Body of pancreas (tissue), 4 donors: ENCODE data around the gene CACNA1F.

ENCODE experiments used
- POLR2A ChIP-seq, 3 donors: fragments of 450-650 bp; IDR thresholded peaks; one replicate each; pipeline ENCODE4 v1.6.1; 2016; ENCODE audit warnings: antibody characterized with exemption in 3 of 3, mild to moderate bottlenecking in 2 of 3
- TF ChIP-seq, protein P1 (sequence below), 7 experiments: fragments of 450-650 bp in 4 of 7; fragments of 200-600 bp in 3 of 7; sonication (generic) in 3 of 7; IDR thresholded peaks; one replicate each; pipeline ENCODE4 v1.5.1; 2016 to 2019; ENCODE audit warnings: antibody characterized with exemption in 7 of 7

DNA sequence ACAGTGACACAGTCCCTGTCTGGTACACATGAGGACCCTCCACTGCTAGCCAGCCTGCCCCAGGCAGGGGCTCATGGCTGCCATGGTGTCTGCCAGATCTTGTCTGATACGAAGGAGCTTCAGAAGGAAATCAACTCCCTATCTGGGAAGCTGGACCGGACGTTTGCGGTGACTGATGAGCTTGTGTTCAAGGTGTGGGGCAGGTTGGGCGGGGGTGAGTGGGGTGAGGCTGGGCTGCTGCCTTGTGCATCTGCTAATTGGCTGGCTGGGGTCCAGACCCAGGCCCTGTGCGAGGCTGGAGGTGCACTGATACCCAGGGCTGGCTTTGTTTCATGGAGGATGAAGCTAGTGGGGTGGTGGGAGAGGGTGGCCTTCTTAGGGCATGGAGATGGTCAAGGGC is 15.9 kb upstream of the CACNA1F start:
- TF ChIP-seq POLR2A (IDR thresholded peaks at IDR 0.05), result no peak
- TF ChIP-seq, protein P1, sequence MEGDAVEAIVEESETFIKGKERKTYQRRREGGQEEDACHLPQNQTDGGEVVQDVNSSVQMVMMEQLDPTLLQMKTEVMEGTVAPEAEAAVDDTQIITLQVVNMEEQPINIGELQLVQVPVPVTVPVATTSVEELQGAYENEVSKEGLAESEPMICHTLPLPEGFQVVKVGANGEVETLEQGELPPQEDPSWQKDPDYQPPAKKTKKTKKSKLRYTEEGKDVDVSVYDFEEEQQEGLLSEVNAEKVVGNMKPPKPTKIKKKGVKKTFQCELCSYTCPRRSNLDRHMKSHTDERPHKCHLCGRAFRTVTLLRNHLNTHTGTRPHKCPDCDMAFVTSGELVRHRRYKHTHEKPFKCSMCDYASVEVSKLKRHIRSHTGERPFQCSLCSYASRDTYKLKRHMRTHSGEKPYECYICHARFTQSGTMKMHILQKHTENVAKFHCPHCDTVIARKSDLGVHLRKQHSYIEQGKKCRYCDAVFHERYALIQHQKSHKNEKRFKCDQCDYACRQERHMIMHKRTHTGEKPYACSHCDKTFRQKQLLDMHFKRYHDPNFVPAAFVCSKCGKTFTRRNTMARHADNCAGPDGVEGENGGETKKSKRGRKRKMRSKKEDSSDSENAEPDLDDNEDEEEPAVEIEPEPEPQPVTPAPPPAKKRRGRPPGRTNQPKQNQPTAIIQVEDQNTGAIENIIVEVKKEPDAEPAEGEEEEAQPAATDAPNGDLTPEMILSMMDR (IDR thresholded peaks at IDR 0.05), result no peak
